Loucy (cell line): ENCODE data around the gene MAP9.

Source experiments
- H2AFZ ChIP-seq: fragments of 200-600 bp; sonication (generic); 2 replicates; pipeline ENCODE4 v1.6.0; 2016; ENCODE audit warnings: antibody characterized with exemption, mild to moderate bottlenecking, low read length, moderate library complexity
- H3F3A ChIP-seq: fragments of 200-600 bp; 2 replicates; pipeline ENCODE4 v1.6.0; 2016; ENCODE audit warnings: antibody characterized with exemption, low read depth, mild to moderate bottlenecking
- H3K27me3 ChIP-seq: fragments of 200-600 bp; sonication (generic); 2 replicates; pipeline ENCODE4 v1.6.1; 2014; ENCODE audit warnings: low read length, mild to moderate bottlenecking; ENCODE audit not compliant: insufficient read depth, poor library complexity, severe bottlenecking
- H3K36me3 ChIP-seq: fragments of 200-600 bp; sonication (generic); 2 replicates; pipeline ENCODE4 v1.6.1; 2016; ENCODE audit warnings: low read length; ENCODE audit not compliant: insufficient read depth
- H3K4me1 ChIP-seq: fragments of 200-600 bp; sonication (generic); 2 replicates; pipeline ENCODE4 v1.5.1; 2014; ENCODE audit warnings: low read length, mild to moderate bottlenecking; ENCODE audit not compliant: insufficient read depth, poor library complexity, severe bottlenecking
- H3K4me2 ChIP-seq: fragments of 200-600 bp; sonication (generic); 2 replicates; pipeline ENCODE4 v1.6.0; 2014; ENCODE audit warnings: antibody characterized with exemption, low read length, low read depth, mild to moderate bottlenecking; ENCODE audit not compliant: poor library complexity, severe bottlenecking
- H3K4me3 ChIP-seq: fragments of 200-600 bp; sonication (generic); 2 replicates; pipeline ENCODE4 v1.5.1; 2014; ENCODE audit warnings: low read length, mild to moderate bottlenecking, mixed read lengths; ENCODE audit not compliant: poor library complexity, severe bottlenecking
- H3K79me2 ChIP-seq: fragments of 200-600 bp; sonication (generic); 2 replicates; pipeline ENCODE4 v1.6.1; 2014; ENCODE audit warnings: low read length; ENCODE audit not compliant: insufficient read depth
- H3K9ac ChIP-seq: fragments of 200-600 bp; sonication (generic); 2 replicates; pipeline ENCODE4 v1.6.0; 2014; ENCODE audit warnings: mild to moderate bottlenecking, low read depth, low read length, moderate library complexity; ENCODE audit not compliant: poor library complexity, severe bottlenecking
- H3K9me2 ChIP-seq: fragments of 200-600 bp; sonication (generic); replicated peaks from 2 replicates; pipeline ENCODE4 v1.6.1; 2016; ENCODE audit warnings: low read depth, low read length, mixed read lengths
- H3K9me3 ChIP-seq: fragments of 200-600 bp; sonication (generic); 2 replicates; pipeline ENCODE4 v1.6.1; 2014; ENCODE audit warnings: mild to moderate bottlenecking, antibody characterized with exemption, low read length, low read depth; ENCODE audit not compliant: insufficient read depth
- H4K20me1 ChIP-seq: fragments of 200-600 bp; sonication (generic); 2 replicates; pipeline ENCODE4 v1.6.0; 2014; ENCODE audit warnings: antibody characterized with exemption, low read length, mild to moderate bottlenecking; ENCODE audit not compliant: insufficient read depth, poor library complexity, severe bottlenecking
- EZH2phosphoT487 ChIP-seq: fragments of 200-600 bp; IDR thresholded peaks from 2 replicates; pipeline ENCODE4 v1.6.1; 2018; ENCODE audit warnings: antibody characterized with exemption, mild to moderate bottlenecking, moderate library complexity, borderline replicate concordance
- TF ChIP-seq, protein P1 (sequence below): fragments of 200-600 bp; sonication (generic); conservative IDR thresholded peaks from 2 replicates; pipeline ENCODE4 v1.5.1; 2014; ENCODE audit warnings: mild to moderate bottlenecking, antibody characterized with exemption, low read length

Gene MAP9

GRCh38 chr4:155371432-155372043 lies 5.2 kb downstream of the MAP9 start:
- no peak overlapping the region for H2AFZ ChIP-seq
- TF ChIP-seq EZH2phosphoT487, result no peak
- TF ChIP-seq, protein P1, sequence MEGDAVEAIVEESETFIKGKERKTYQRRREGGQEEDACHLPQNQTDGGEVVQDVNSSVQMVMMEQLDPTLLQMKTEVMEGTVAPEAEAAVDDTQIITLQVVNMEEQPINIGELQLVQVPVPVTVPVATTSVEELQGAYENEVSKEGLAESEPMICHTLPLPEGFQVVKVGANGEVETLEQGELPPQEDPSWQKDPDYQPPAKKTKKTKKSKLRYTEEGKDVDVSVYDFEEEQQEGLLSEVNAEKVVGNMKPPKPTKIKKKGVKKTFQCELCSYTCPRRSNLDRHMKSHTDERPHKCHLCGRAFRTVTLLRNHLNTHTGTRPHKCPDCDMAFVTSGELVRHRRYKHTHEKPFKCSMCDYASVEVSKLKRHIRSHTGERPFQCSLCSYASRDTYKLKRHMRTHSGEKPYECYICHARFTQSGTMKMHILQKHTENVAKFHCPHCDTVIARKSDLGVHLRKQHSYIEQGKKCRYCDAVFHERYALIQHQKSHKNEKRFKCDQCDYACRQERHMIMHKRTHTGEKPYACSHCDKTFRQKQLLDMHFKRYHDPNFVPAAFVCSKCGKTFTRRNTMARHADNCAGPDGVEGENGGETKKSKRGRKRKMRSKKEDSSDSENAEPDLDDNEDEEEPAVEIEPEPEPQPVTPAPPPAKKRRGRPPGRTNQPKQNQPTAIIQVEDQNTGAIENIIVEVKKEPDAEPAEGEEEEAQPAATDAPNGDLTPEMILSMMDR, result peak; percentile 72

DNA sequence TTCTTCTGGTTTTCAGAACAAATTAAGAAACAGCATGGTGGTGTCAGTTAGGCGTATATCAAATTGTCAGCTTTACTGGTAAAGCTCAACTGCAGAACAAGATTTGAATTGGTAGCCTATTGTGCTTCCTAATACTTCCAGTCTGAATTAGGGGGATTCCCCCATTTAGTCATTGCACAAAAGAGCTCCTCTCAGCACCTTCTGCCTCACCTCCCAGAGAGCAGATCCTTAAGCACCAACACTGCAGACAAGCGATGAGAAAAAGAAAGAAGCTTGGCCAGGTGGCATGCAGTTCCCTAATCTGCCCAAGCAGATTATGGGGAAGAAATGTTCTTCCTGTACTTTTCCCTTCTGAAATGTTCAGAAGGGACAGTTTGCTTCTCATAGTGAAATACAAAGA lies 9.2 kb downstream of the MAP9 start:
- Histone ChIP-seq H3K9ac (no peak overlapping the region), H3K79me2 (no peaks in the 10 kb centered on the region), H2AFZ (no peak overlapping the region), H3F3A (no peaks in the 10 kb centered on the region), H3K4me2 (no peak overlapping the region), H3K27me3 (no peaks in the 10 kb centered on the region), H3K9me3 (no peaks in the 10 kb centered on the region), H3K36me3 (no peaks in the 10 kb centered on the region), H3K4me1 (peaks cover 8% of the 10 kb centered on the region), H3K9me2 (no peaks in the 10 kb centered on the region), H3K4me3 (no peak overlapping the region), H4K20me1 (no peaks in the 10 kb centered on the region)
- TF ChIP-seq, protein P1, result no peak
- no peak for TF ChIP-seq EZH2phosphoT487

More at GRCh38 chr4:155371432-155372043, 5.2 kb downstream of the MAP9 start:
- H3K9me2 ChIP-seq, result no peaks in the 10 kb centered on the region
- no peaks in the 10 kb centered on the region for H3F3A ChIP-seq
- H3K4me2 ChIP-seq, result no peak overlapping the region
- H3K9me3 ChIP-seq, result no peaks in the 10 kb centered on the region
- no peaks in the 10 kb centered on the region for H4K20me1 ChIP-seq
- H3K4me1 ChIP-seq, result peaks cover 20% of the 10 kb centered on the region
- no peaks in the 10 kb centered on the region for H3K79me2 ChIP-seq
- no peak overlapping the region for H3K9ac ChIP-seq
- H3K36me3 ChIP-seq, result no peaks in the 10 kb centered on the region
- H3K4me3 ChIP-seq, result no peak overlapping the region
- no peaks in the 10 kb centered on the region for H3K27me3 ChIP-seq

DNA sequence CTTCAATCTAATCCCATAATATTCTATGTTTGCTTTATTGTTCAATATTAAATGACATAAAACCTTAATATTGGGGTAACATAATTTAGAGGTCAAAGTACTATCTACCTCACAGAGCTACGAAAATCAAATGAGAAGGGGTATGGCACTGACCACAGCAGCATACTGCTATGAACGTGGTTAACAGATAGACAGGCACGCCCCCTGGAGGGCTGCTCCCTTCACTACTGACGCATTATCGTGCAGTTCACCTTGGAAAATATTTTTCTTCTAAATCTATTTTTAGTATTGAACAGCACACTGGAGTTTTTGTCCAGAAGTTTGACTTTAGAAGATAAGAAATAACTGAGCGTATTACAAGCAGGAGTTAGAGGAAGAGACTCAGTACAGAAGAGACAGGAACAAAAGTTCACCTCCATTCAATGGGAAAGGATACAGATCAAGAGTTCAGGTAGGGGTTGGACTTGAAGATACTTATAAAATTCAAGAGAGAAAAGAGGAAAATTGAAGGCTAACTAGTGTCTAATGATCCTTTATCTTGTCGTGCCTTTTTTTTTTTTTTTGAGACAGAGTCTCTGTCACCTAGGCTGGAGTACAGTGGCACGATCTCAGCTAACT lies 22.7 kb downstream of the MAP9 start:
- Histone ChIP-seq H3K9me3 (no peaks in the 10 kb centered on the region), H3K9me2 (no peaks in the 10 kb centered on the region), H3K4me3 (no peak overlapping the region), H3K4me2 (no peak overlapping the region), H3K36me3 (0 out of 2 replicates have a peak, but pooled peaks cover 4% of the 10 kb centered on the region), H2AFZ (no peak overlapping the region), H3K9ac (no peak overlapping the region), H3K27me3 (no peaks in the 10 kb centered on the region), H3K4me1 (no peaks in the 10 kb centered on the region), H3F3A (no peaks in the 10 kb centered on the region), H4K20me1 (no peaks in the 10 kb centered on the region), H3K79me2 (no peaks in the 10 kb centered on the region)
- TF ChIP-seq, protein P1, result peak; percentile 95
- TF ChIP-seq EZH2phosphoT487, result no peak
